Mucosa of rectum (tissue), 2 donors: ENCODE data around the gene RFX3.
"Not testable (repeated sequence)": the region's sequence is repeated elsewhere in the genome, so short reads cannot be mapped to it uniquely, and the experiment has no call there.

Source experiments
- H3K27ac ChIP-seq, 2 donors: one replicate each; pipeline ENCODE4 v1.7.0; 2013; ENCODE audit warnings: inconsistent platforms in 2 of 2, low read depth in 2 of 2, low read length in 2 of 2
- H3K27me3 ChIP-seq, 2 donors: one replicate each; pipeline ENCODE4 v1.7.0; 2013; ENCODE audit warnings: low read length in 2 of 2; ENCODE audit not compliant: control insufficient read depth in 2 of 2, insufficient read depth in 2 of 2
- H3K36me3 ChIP-seq, 2 donors: one replicate each; pipeline ENCODE4 v1.7.0; 2013; ENCODE audit warnings: low read length in 2 of 2; ENCODE audit not compliant: control insufficient read depth in 2 of 2, insufficient read depth in 2 of 2
- H3K4me1 ChIP-seq, 2 donors: one replicate each; pipeline ENCODE4 v1.7.0; 2013; ENCODE audit warnings: low read length in 2 of 2, mild to moderate bottlenecking in 1 of 2; ENCODE audit not compliant: control insufficient read depth in 2 of 2, insufficient read depth in 2 of 2
- H3K4me3 ChIP-seq, 2 donors: one replicate each; pipeline ENCODE4 v1.7.0; 2013; ENCODE audit warnings: low read length in 2 of 2
- H3K9ac ChIP-seq, 2 donors: one replicate each; pipeline ENCODE4 v1.7.0; 2013; ENCODE audit warnings: low read length in 2 of 2, low read depth in 1 of 2, mild to moderate bottlenecking in 1 of 2
- H3K9me3 ChIP-seq, 2 donors: one replicate each; pipeline ENCODE4 v1.7.0; 2013; ENCODE audit warnings: low read length in 2 of 2; ENCODE audit not compliant: control insufficient read depth in 2 of 2
- donor health status: healthy.
- donor health status: Normal muscosa, but diverticular disease.

Gene RFX3

GRCh38 chr9:3337515-3338225 lies 188.1 kb downstream of the RFX3 start:
- H3K4me3 ChIP-seq = no peak overlapping the region
- H3K9ac ChIP-seq = no peak overlapping the region
- no peaks in the 10 kb centered on the region for H3K27me3 ChIP-seq
- no peaks in the 10 kb centered on the region for H3K36me3 ChIP-seq
- peak overlapping the region in 1 of 2 donors; percentile 32 for H3K27ac ChIP-seq
- no peaks in the 10 kb centered on the region for H3K4me1 ChIP-seq
- H3K9me3 ChIP-seq = no peaks in the 10 kb centered on the region

- peak overlapping the region in 1 of 2 donors; percentile 32 for H3K27ac ChIP-seq
- no peak overlapping the region for H3K4me3 ChIP-seq
- no peaks in the 10 kb centered on the region for H3K36me3 ChIP-seq
- H3K4me1 ChIP-seq = no peaks in the 10 kb centered on the region
- no peak overlapping the region for H3K9ac ChIP-seq
- no peaks in the 10 kb centered on the region for H3K9me3 ChIP-seq
- no peaks in the 10 kb centered on the region for H3K27me3 ChIP-seq
Measured at GRCh38 chr9:3336951-3337350, 188.8 kb downstream of the RFX3 start.

- Histone ChIP-seq H3K27me3 (no peaks in the 10 kb centered on the region), H3K4me1 (no peaks in the 10 kb centered on the region), H3K9ac (no peak overlapping the region), H3K36me3 (no peaks in the 10 kb centered on the region), H3K27ac (no peak overlapping the region), H3K9me3 (no peaks in the 10 kb centered on the region), H3K4me3 (no peak overlapping the region)
Measured at GRCh38 chr9:3332802-3333201, 193.0 kb downstream of the RFX3 start.

GRCh38 chr9:3331801-3332200 lies 194.0 kb downstream of the RFX3 start:
- no peaks in the 10 kb centered on the region for H3K4me1 ChIP-seq
- no peaks in the 10 kb centered on the region for H3K36me3 ChIP-seq
- no peaks in the 10 kb centered on the region for H3K27me3 ChIP-seq
- H3K27ac ChIP-seq = no peak overlapping the region
- H3K9ac ChIP-seq = no peak overlapping the region
- H3K4me3 ChIP-seq = no peak overlapping the region
- H3K9me3 ChIP-seq = no peaks in the 10 kb centered on the region

- H3K4me1 ChIP-seq = no peaks in the 10 kb centered on the region
- H3K27me3 ChIP-seq = no peaks in the 10 kb centered on the region
- H3K4me3 ChIP-seq = no peak overlapping the region
- no peaks in the 10 kb centered on the region for H3K9me3 ChIP-seq
- no peak overlapping the region for H3K27ac ChIP-seq
- no peaks in the 10 kb centered on the region for H3K36me3 ChIP-seq
- no peak overlapping the region for H3K9ac ChIP-seq
Measured at GRCh38 chr9:3330792-3331420, 194.9 kb downstream of the RFX3 start.

GRCh38 chr9:3329361-3329760 lies 196.4 kb downstream of the RFX3 start:
- H3K4me1 ChIP-seq = no peaks in the 10 kb centered on the region
- H3K27me3 ChIP-seq = no peaks in the 10 kb centered on the region
- no peak overlapping the region for H3K27ac ChIP-seq
- H3K9me3 ChIP-seq = no peaks in the 10 kb centered on the region
- H3K4me3 ChIP-seq = no peak overlapping the region
- H3K36me3 ChIP-seq = no peaks in the 10 kb centered on the region
- no peak overlapping the region for H3K9ac ChIP-seq

- Histone ChIP-seq H3K4me3 (no peak overlapping the region), H3K27me3 (no peaks in the 10 kb centered on the region), H3K4me1 (no peaks in the 10 kb centered on the region), H3K9ac (no peak overlapping the region), H3K9me3 (no peaks in the 10 kb centered on the region), H3K36me3 (no peaks in the 10 kb centered on the region), H3K27ac (no peak overlapping the region)
Measured at GRCh38 chr9:3323714-3324113, 202.1 kb downstream of the RFX3 start.

- Histone ChIP-seq H3K36me3 (no peaks in the 10 kb centered on the region), H3K27ac (no peak overlapping the region), H3K4me3 (no peak overlapping the region), H3K9ac (no peak overlapping the region), H3K27me3 (no peaks in the 10 kb centered on the region), H3K9me3 (no peaks in the 10 kb centered on the region), H3K4me1 (no peaks in the 10 kb centered on the region)
Measured at GRCh38 chr9:3321186-3321585, 204.6 kb downstream of the RFX3 start.

- not testable (repeated sequence) for H3K4me1 ChIP-seq, H3K4me3 ChIP-seq, H3K27ac ChIP-seq
Measured at GRCh38 chr9:3312595-3312994, 213.2 kb downstream of the RFX3 start.

GRCh38 chr9:3308609-3309008 lies 217.2 kb downstream of the RFX3 start:
- Histone ChIP-seq H3K9ac (no peak overlapping the region), H3K4me3 (no peak overlapping the region), H3K27ac (no peak overlapping the region), H3K9me3 (no peaks in the 10 kb centered on the region), H3K27me3 (no peaks in the 10 kb centered on the region), H3K36me3 (no peaks in the 10 kb centered on the region), H3K4me1 (no peaks in the 10 kb centered on the region)

More at GRCh38 chr9:3312595-3312994, 213.2 kb downstream of the RFX3 start:
- H3K9me3 ChIP-seq, H3K9ac ChIP-seq, H3K27me3 ChIP-seq, H3K36me3 ChIP-seq: not testable (repeated sequence)
